ENCODE data around the gene TEPSIN.

The TEPSIN gene

DNA sequence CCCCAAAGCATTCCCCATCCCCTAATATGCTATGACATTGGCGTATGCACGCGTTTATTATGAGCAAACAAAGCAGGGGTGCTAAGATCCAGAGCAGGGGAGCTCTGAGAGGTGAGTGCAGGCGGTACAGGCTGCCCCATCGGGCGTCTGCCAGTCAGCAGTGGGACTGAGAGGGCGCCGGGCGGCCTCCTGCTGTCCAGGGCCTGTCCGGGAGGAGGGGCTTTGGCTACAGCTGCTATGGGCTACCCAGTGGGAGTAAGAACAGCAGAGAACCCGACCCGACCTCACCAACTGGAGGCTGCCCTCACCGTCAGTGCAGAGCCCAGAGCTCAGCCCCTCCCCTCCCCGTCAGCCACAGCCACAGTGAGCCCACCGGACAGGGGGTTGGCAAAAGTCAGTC, 54.3 kb downstream of the TEPSIN start:
- DNase-seq (ENCODE audit: low read depth in 3 of 3), result no peak

DNA sequence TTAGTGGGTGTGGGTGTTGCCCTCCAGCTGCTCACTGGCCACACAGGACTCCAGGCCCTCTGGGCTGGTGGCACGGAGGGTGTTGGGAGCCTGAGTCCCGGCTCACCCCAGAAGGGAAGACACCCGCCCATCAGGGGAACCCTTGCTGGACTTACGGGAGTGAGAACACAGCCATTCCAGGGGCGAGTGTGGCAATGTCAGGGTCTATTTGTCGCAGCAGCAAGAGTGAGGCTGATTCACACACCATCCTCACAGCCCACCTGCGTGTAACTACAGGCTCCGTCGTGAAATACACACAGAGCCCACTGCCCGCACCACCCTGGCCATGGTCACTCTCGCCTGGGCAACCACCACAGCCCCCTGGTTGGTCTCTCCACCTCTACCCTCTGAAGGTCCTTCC, 55.0 kb downstream of the TEPSIN start:
- DNase-seq (ENCODE audit: low read depth in 3 of 3), result no peak

DNA sequence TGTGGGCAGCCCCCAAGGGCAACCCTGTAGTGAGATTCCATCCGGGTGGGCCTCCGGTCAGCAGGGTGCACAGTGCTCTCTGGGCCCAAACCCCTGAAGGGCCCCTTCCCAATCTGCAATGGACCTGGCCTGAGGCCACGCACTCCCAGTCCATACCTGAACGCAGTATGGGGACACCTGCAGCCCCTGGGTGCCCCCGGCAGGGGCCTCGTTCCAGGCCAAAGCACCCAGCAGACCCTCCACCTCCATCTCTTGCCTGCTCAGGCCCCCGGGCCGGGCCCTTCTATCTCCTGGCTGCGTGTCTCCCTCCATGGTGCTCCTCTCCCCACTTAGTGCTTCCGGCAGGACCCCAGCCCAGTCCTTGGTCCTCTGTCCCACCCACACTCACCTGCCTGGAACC, 55.5 kb downstream of the TEPSIN start:
- DNase-seq (ENCODE audit: low read depth in 3 of 3), result no peak

DNA sequence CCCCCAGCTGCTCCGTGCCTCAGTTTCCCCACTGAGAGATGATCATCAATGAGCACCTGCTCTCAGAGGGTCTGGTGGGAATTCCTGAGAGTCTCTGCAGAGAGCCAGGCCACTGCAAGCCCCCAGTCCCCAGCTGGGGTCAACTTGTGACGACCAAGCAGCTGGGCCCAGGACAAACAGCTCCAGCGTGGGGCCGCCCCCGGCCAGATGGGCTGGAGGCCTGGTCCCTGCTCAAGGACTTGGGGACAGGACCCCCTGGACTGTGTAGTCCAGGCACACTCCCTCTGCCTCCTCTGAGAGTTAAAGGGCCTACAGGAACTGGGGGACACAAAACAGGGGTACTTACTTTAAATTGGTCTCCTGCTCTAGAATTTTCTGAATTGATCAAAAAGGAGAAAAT, 56.3 kb downstream of the TEPSIN start:
- DNase-seq (ENCODE audit: low read depth in 3 of 3), result no peak

DNA sequence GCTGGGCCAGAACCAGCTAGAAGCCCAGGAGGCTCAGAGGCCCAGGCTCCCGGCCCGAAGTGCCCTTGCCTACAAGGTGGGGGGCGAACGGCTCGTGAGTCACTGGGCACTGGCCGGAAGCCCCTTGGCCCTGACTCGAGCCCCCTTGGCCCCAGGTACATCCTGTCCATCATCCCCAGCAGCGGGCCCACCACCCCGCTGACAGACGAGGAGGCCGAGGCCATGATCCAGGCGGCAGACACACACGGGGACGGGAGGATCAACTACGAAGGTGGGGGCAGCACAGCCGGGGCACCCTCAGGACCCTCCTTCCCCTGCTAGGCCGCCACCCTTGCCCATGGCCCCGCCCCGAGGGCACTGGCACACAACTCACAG, 57.1 kb downstream of the TEPSIN start:
- DNase-seq (ENCODE audit: low read depth in 3 of 3), result no peak

DNA sequence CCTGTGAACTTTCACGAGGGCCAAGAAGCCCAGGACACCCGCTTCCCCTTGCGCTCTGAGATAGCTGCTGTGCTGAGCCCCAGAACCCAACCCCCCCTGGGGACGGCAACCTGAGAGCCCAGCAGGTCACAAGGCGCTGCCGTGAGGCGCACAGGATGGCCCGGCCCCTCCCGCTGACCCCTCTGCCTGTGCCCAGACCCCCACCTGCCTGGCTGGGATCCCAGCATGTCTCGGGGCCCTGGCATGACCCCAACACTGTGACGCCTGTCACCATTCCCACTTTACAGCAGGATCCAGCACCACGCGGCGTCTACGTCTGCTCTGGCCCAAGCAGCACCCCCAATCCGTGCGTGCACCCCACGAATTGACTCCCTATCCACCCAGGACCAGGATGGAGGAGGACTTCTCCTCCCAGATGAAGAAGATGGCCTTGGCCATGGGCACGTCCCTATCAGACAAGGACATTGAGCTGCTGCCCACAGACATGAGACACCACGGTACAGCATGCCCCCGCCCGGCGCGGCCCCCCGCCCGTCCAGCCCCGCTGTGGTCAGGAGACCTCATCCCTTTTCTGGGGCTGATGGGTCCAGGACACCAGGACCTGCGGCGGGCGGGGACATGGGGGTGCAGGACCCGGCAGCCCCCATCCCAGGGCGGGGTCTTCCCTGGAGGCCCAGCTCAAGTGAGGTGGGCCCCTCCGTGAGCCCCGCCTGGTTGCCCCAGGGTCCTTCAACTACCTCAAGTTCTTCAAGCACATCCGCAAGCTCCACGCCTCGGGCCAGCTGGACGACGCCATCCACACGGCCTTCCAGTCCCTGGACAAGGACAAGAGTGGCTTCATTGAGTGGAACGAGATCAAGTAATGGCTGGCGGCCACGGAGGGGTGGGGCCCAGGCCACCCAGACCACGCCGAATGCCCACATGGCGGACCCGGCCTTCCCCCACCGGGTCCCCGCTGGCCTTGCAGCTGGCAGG, 57.7 kb downstream of the TEPSIN start:
- DNase-seq (ENCODE audit: low read depth in 3 of 3), result no peak

DNA sequence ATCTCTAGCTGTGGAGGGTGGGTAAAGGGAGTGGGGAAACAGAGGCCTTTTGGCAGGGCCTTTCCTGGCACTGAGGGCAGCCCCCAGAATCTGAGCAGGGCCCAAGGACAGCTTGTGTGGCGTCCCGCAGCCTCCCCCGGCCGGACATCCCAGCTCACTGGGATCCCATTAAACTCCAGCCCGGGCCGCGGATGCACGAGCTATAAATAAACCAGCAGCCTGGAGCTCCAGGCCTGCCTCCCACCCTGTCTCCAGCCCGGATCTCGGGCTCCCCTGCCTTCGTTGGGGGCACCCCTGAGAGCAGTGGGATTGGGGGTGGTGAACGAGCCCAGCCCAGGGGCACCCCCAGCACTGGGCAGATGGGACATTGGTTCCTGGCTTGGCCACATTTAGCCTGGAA, 59.0 kb downstream of the TEPSIN start:
- no peak for DNase-seq (ENCODE audit: low read depth in 3 of 3)

DNA sequence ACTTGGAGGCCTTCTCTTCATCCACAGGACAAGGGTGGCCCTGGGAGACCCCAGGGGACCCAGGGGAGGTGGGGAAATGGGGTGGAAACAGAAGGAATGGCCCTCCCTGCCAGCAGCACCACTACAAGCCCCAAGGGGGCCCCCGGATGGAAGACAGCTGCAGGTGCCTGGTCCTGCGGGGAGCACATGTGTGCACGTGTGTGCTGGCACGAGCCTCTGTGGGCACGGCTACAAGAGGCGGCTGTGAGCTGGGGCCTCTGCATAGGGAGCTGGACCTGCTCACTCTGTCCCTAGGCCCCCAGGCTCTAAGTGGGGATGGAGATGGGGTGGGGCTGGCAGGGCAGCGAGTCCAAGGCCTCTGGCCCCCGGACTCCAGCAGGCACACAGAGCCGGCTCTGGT, 59.6 kb downstream of the TEPSIN start:
- no peak for DNase-seq (ENCODE audit: low read depth in 3 of 3)

Data from stimulated activated CD4-positive, alpha-beta T cell treated with anti-CD3 and anti-CD28 coated beads, TNF-alpha, amount 100 ng/mL, for 48 hours (primary cell).